Panc1 (cell line): ENCODE data around the gene GRIK4. TPM values are rescaled to one million over a fixed set of nuclear protein-coding genes. Genes with fewer than 3 reads are reported as not detected.

ENCODE experiments used
- ATAC-seq: fragments of 200-7000 bp; cut with Tn5 transposase; 2 replicates; pipeline ENCODE4 v1.9.1; 2020; ENCODE audit warnings: mild to moderate bottlenecking, moderate library complexity
- BruUV-seq: library from RNA; stranded (reverse); fragments of 400-500 nt; replicated peaks from 2 replicates; lab custom pipeline; 2021; lab: Mats Ljungman, UMichigan
- CTCF ChIA-PET: fragments of 300-600 bp; sonication (Branson Sonifier 250); formaldehyde crosslinking; loops from one replicate; lab custom pipeline; 2022; ENCODE audit warnings: antibody characterized with exemption; lab: Charles Lee
- POLR2A ChIA-PET: fragments of 300-600 bp; sonication (Branson Sonifier 250); formaldehyde crosslinking; loops from one replicate; lab custom pipeline; 2022; ENCODE audit warnings: antibody characterized with exemption; lab: Charles Lee
- DNase-seq: peaks from one replicate; pipeline ENCODE4 v3.0.0-alpha.2; 2010; ENCODE audit warnings: low read depth, low spot score
- H3K27ac ChIP-seq: 2 replicates; pipeline ENCODE4 v1.5.1; 2011; ENCODE audit warnings: mild to moderate bottlenecking, low read length, inconsistent platforms
- H3K27me3 ChIP-seq: fragments of 200-500 bp; sonication (Bioruptor generic); 2 replicates; pipeline ENCODE4 v1.6.0; 2014; ENCODE audit warnings: low read length, inconsistent platforms; ENCODE audit not compliant: control insufficient read depth, insufficient read depth
- H3K36me3 ChIP-seq: fragments of 200-500 bp; sonication (Bioruptor generic); 2 replicates; pipeline ENCODE4 v1.5.1; 2014; ENCODE audit warnings: inconsistent platforms, mild to moderate bottlenecking, low read length, moderate library complexity; ENCODE audit not compliant: control insufficient read depth, insufficient read depth
- H3K4me1 ChIP-seq: 2 replicates; pipeline ENCODE4 v1.5.1; 2011; ENCODE audit warnings: inconsistent platforms, mild to moderate bottlenecking, low read length, moderate library complexity; ENCODE audit not compliant: control insufficient read depth, insufficient read depth
- H3K4me3 ChIP-seq, 2 experiments: 2 replicates each; pipeline ENCODE4 v1.5.1; 2011 to 2012; ENCODE audit warnings: low read depth in 2 of 2, low read length in 2 of 2, mild to moderate bottlenecking in 2 of 2, inconsistent platforms in 1 of 2, moderate library complexity in 1 of 2
- H3K9me3 ChIP-seq: fragments of 200-500 bp; sonication (Bioruptor generic); 2 replicates; pipeline ENCODE4 v1.5.1; 2014; ENCODE audit warnings: low read depth, mild to moderate bottlenecking, inconsistent platforms, low read length, moderate library complexity; ENCODE audit not compliant: control insufficient read depth, insufficient read depth
- CTCF ChIP-seq: fragments of 450-650 bp; IDR thresholded peaks from 2 replicates; pipeline ENCODE4 v1.5.1; 2017; ENCODE audit warnings: mild to moderate bottlenecking
- POLR2AphosphoS5 ChIP-seq: IDR thresholded peaks from 2 replicates; pipeline ENCODE4 v1.6.1; 2012; ENCODE audit warnings: mild to moderate bottlenecking, low read depth, low read length, moderate library complexity
- SIN3A ChIP-seq: IDR thresholded peaks from 2 replicates; pipeline ENCODE4 v1.6.1; 2012; ENCODE audit warnings: low read depth, mild to moderate bottlenecking, low read length, moderate library complexity, borderline replicate concordance; ENCODE audit not compliant: insufficient read depth
- TCF7L2 ChIP-seq: IDR thresholded peaks from 2 replicates; pipeline ENCODE4 v1.6.1; 2011; ENCODE audit warnings: mild to moderate bottlenecking, low read depth, low read length, inconsistent platforms
- in situ Hi-C: cut with HindIII; loops from 2 replicates; pipeline ENCODE4 v1.10.0; 2016; ENCODE audit warnings: low sequenced_read_pairs, low pct_unique_long_range_greater_than_20kb
- intact Hi-C: fragments of 100-400 bp; cut with micrococcal nuclease; formaldehyde crosslinking; loops from one replicate; pipeline ENCODE4 v1.10.0; 2022; ENCODE audit not compliant: unreplicated experiment
- total RNA-seq: library from RNA; stranded (reverse); gene quantifications from one replicate; pipeline ENCODE4 v1.2.1, GENCODE V29; 2021; ENCODE audit not compliant: unreplicated experiment
- TF ChIP-seq, protein P1 (sequence below), 2 experiments: IDR thresholded peaks; 2 replicates each; pipeline ENCODE4 v1.6.1; 2011 to 2012; ENCODE audit warnings: low read depth in 2 of 2, control low read depth in 1 of 2, low read length in 1 of 2, mild to moderate bottlenecking in 1 of 2, moderate library complexity in 1 of 2; ENCODE audit not compliant: insufficient read depth in 1 of 2

Gene GRIK4
- total RNA-seq, 1 experiment from 2014 or later, result 0.62 TPM

- ChIA-PET POLR2A (interaction anchor here (0.7 kb wide), 1 partner anchor 39 kb away, joined by 3 read pairs; no protein-coding TSS in a partner anchor), CTCF (no interaction called here)
- no peak overlapping the region for H3K27ac ChIP-seq
- H3K27me3 ChIP-seq, result peaks cover 2% of the 10 kb centered on the region; the same call in 1 of the 2 replicates
- H3K36me3 ChIP-seq, result no peaks in the 10 kb centered on the region
- ATAC-seq (no peak), DNase-seq (no peak)
- in situ Hi-C loops, result no loop called here
- no TSS peak for BruUV-seq
- intact Hi-C loops, result no loop called here
- H3K9me3 ChIP-seq, result no peaks in the 10 kb centered on the region
- no peaks in the 10 kb centered on the region for H3K4me1 ChIP-seq
- TF ChIP-seq CTCF (no peak), TCF7L2 (no peak), SIN3A (no peak), POLR2AphosphoS5 (no peak)
- TF ChIP-seq, protein P1, sequence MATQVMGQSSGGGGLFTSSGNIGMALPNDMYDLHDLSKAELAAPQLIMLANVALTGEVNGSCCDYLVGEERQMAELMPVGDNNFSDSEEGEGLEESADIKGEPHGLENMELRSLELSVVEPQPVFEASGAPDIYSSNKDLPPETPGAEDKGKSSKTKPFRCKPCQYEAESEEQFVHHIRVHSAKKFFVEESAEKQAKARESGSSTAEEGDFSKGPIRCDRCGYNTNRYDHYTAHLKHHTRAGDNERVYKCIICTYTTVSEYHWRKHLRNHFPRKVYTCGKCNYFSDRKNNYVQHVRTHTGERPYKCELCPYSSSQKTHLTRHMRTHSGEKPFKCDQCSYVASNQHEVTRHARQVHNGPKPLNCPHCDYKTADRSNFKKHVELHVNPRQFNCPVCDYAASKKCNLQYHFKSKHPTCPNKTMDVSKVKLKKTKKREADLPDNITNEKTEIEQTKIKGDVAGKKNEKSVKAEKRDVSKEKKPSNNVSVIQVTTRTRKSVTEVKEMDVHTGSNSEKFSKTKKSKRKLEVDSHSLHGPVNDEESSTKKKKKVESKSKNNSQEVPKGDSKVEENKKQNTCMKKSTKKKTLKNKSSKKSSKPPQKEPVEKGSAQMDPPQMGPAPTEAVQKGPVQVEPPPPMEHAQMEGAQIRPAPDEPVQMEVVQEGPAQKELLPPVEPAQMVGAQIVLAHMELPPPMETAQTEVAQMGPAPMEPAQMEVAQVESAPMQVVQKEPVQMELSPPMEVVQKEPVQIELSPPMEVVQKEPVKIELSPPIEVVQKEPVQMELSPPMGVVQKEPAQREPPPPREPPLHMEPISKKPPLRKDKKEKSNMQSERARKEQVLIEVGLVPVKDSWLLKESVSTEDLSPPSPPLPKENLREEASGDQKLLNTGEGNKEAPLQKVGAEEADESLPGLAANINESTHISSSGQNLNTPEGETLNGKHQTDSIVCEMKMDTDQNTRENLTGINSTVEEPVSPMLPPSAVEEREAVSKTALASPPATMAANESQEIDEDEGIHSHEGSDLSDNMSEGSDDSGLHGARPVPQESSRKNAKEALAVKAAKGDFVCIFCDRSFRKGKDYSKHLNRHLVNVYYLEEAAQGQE (IDR thresholded peaks at IDR 0.05; ENCODE audit: insufficient read depth in 1 of 2, low read depth in 2 of 2, low read length in 1 of 2), result no peak
- H3K4me3 ChIP-seq, result no peak overlapping the region
These were observed 115.2 kb downstream of the GRIK4 start for GRCh38 chr11:120626791-120627190.

DNA sequence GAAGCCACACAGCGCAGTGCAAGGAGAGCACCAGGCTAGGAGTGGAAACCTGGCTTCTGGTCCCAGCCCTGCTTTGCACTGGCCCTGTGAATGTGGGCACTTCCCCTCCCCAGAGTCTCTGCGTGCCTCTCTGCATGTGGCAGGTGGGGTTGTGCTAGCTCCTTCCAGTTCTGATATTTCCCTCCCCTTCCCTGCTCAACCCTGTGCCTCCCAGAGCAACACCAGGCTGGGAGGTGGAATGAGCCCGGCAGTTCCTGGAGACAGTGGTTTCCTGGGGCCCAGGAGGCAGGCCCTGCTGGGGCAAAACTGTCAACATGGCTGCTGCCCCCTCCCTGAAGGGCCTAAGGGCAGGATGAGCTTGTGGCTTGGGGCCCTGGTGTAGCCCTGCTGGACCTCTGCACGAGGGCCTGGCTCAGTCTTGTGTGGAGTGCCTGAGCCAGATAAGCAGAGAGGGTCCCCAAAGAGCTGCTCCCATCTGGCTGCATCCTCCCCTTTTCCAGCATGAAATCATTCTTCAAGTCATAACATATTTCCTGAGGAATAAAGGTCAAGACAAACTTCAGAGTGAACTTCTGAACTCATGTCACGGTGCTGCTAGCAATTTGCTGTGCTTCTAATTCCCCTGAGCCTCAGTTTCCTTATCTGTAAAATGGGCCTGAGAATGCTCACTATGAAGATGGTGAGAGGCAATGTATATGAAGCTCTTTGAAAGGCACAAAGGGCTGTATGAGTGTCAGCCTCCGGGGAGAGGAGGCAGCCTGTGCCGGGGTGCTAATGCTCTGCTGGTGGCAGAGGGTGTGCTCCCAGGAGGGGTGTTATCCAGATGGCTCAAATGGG lies 116.0 kb downstream of the GRIK4 start:
- no peak for TF ChIP-seq SIN3A
- no peak for TF ChIP-seq CTCF
- TF ChIP-seq POLR2AphosphoS5, result no peak
- no peak for TF ChIP-seq TCF7L2
- TF ChIP-seq, protein P1 (IDR thresholded peaks at IDR 0.05; ENCODE audit: insufficient read depth in 1 of 2, low read depth in 2 of 2, low read length in 1 of 2), result no peak
- no peak for DNase-seq
- intact Hi-C loops (no loop called here), in situ Hi-C loops (no loop called here)
- no peaks in the 10 kb centered on the region for H3K9me3 ChIP-seq
- H3K4me3 ChIP-seq, result no peak overlapping the region
- no peak overlapping the region for H3K27ac ChIP-seq
- no peaks in the 10 kb centered on the region for H3K36me3 ChIP-seq
- ATAC-seq, result no peak
- H3K27me3 ChIP-seq, result peaks cover 4% of the 10 kb centered on the region; the same call in 1 of the 2 replicates
- no TSS peak for BruUV-seq
- H3K4me1 ChIP-seq, result no peaks in the 10 kb centered on the region
- CTCF ChIA-PET, result no interaction called here
- POLR2A ChIA-PET, result interaction anchor here (0.7 kb wide), 1 partner anchor 39 kb away, joined by 3 read pairs; no protein-coding TSS in a partner anchor
